Measurements from ENCODE around the gene TNFRSF19.

DNA sequence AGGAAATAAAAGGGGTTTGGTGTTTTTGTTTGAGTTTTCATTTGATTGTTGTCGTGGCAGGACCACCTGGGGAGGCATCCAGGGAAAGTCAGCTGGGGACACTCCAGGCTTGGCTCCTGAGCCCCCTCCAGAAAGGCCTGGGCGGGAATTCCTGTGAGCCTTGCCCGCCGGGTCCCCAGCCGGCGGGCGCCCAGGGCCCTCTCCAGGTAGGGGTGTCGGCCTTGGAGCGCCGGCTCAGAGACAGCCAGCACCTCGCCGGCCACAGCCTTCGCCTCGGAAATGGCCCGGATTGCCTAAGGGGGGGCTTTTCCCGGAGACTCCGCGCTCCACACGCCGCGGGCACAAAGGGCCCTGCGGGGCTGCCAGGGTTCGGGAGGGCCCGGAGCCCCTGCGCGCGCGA is 125.0 kb downstream of the TNFRSF19 start:
- TF ChIP-seq CTCF (IDR thresholded peaks at IDR 0.05) = no peak
- no peak for TF ChIP-seq POLR2A (IDR thresholded peaks at IDR 0.05)

Data from testis (tissue), 2 donors.